Measurements from ENCODE around the gene MYDGF.

The MYDGF gene

GRCh38 chr19:4647676-4648644 lies 22.2 kb downstream of the MYDGF start:
- DNase-seq (ENCODE audit: low read depth in 1 of 2, low spot score in 1 of 2): no peak

GRCh38 chr19:4645718-4646117 lies 24.4 kb downstream of the MYDGF start:
- DNase-seq (ENCODE audit: low read depth in 1 of 2, low spot score in 1 of 2): no peak

- no peak for DNase-seq (ENCODE audit: low read depth in 1 of 2, low spot score in 1 of 2)
Observed at GRCh38 chr19:4642625-4643024, 27.5 kb downstream of the MYDGF start.

GRCh38 chr19:4641132-4641531 lies 29.0 kb downstream of the MYDGF start:
- no peak for DNase-seq (ENCODE audit: low read depth in 1 of 2, low spot score in 1 of 2)

GRCh38 chr19:4640247-4641000 lies 29.7 kb downstream of the MYDGF start:
- DNase-seq (ENCODE audit: low read depth in 1 of 2, low spot score in 1 of 2): no peak

GRCh38 chr19:4639531-4640246 lies 30.5 kb downstream of the MYDGF start:
- DNase-seq (ENCODE audit: low read depth in 1 of 2, low spot score in 1 of 2): no peak

GRCh38 chr19:4638828-4639530 lies 31.2 kb downstream of the MYDGF start, which contains the start of gene TNFAIP8L1:
TNFAIP8L1 (plus strand) TSS chr19:4639516; CDS start chr19:4651870, 12,354 bp downstream.
- peak; percentile 96 to 97 for DNase-seq (ENCODE audit: low read depth in 1 of 2, low spot score in 1 of 2)

GRCh38 chr19:4638317-4638716 lies 31.8 kb downstream of the MYDGF start:
- DNase-seq (ENCODE audit: low read depth in 1 of 2, low spot score in 1 of 2): no peak

GRCh38 chr19:4636761-4637160 lies 33.4 kb downstream of the MYDGF start:
- no peak for DNase-seq (ENCODE audit: low read depth in 1 of 2, low spot score in 1 of 2)

GRCh38 chr19:4636151-4636717 lies 33.9 kb downstream of the MYDGF start:
- DNase-seq (ENCODE audit: low read depth in 1 of 2, low spot score in 1 of 2): peak; percentile 57 to 65

GRCh38 chr19:4635754-4636116 lies 34.4 kb downstream of the MYDGF start:
- no peak for DNase-seq (ENCODE audit: low read depth in 1 of 2, low spot score in 1 of 2)

- peak in 1 of 2 donors; percentile 21 for DNase-seq (ENCODE audit: low read depth in 1 of 2, low spot score in 1 of 2)
Observed at GRCh38 chr19:4633140-4633967, 36.8 kb downstream of the MYDGF start.

GRCh38 chr19:4624733-4625362 lies 45.3 kb downstream of the MYDGF start:
- DNase-seq (ENCODE audit: low read depth in 1 of 2, low spot score in 1 of 2): no peak

GRCh38 chr19:4624301-4624700 lies 45.8 kb downstream of the MYDGF start:
- no peak for DNase-seq (ENCODE audit: low read depth in 1 of 2, low spot score in 1 of 2)

- no peak for DNase-seq (ENCODE audit: low read depth in 1 of 2, low spot score in 1 of 2)
Observed at GRCh38 chr19:4622695-4623421, 47.3 kb downstream of the MYDGF start.

GRCh38 chr19:4620675-4621074 lies 49.5 kb downstream of the MYDGF start:
- no peak for DNase-seq (ENCODE audit: low read depth in 1 of 2, low spot score in 1 of 2)

GRCh38 chr19:4619668-4620294 lies 50.4 kb downstream of the MYDGF start:
- DNase-seq (ENCODE audit: low read depth in 1 of 2, low spot score in 1 of 2): no peak

- no peak for DNase-seq (ENCODE audit: low read depth in 1 of 2, low spot score in 1 of 2)
Observed at GRCh38 chr19:4618019-4618418, 52.1 kb downstream of the MYDGF start.
